IPS-11a (cell line): ENCODE results near the gene LAMA5.

Experiments
- H3K4me3 ChIP-seq: one replicate; pipeline ENCODE4 v1.5.1; 2013; ENCODE audit warnings: low read depth, low read length, control low read depth

The LAMA5 gene

GRCh38 chr20:62289898-62290297 is 77.2 kb downstream of the LAMA5 start:
- H3K4me3 ChIP-seq = no peak overlapping the region

DNA sequence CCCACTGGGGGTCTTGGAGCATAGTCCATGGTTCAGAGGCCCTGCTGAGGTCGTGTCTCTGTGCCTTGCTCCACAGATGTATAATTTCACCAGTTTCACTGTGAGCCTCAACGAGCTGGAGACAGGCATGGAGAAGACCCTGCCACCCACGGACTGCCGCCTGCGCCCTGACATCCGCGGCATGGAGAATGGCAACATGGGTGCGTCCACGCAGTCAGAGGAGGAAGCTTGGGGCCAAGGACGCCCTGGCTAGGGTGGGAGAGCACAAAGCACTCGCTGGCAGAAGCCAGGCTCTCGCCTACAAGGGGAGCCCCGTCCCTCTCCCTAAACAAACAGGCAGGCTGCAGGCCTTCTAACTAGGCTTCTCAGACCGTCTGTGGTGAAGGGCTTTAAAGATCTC is 78.0 kb downstream of the LAMA5 start:
- H3K4me3 ChIP-seq = no peak overlapping the region

DNA sequence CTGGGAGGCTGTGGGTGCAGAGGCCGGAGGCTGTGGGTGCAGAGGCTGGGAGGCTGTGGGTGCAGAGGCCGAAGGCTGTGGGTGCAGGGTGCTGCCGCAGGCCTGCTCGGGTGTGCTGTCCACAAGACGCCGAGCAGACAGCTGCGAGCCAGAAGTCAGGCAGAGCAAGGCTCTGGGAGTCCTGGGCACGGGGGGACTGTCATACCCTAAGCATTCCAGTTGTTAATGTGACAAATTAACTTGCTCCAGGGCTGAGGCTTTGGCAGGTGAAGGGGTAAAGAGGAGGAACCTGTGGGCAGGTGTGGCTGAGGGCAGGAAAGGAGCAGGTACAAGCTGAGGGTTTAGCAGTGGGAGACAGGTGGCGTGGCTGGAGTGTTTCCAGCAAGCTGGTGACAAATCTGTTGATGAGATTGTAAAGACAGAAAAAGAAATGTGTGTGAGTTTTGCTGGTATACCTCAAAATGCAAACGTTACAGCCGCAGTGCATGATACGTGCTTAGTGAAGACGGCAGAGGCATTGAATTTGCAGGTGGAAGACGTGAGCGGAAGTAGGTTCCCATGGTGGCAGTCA is 78.5 kb downstream of the LAMA5 start:
- no peak overlapping the region for H3K4me3 ChIP-seq

- H3K4me3 ChIP-seq = no peak overlapping the region
These were observed 79.2 kb downstream of the LAMA5 start for GRCh38 chr20:62287759-62288534.

GRCh38 chr20:62287129-62287528 is 80.0 kb downstream of the LAMA5 start:
- no peak overlapping the region for H3K4me3 ChIP-seq

GRCh38 chr20:62286493-62287064 is 80.5 kb downstream of the LAMA5 start:
- H3K4me3 ChIP-seq = no peak overlapping the region

GRCh38 chr20:62285722-62286121 is 81.4 kb downstream of the LAMA5 start:
- no peak overlapping the region for H3K4me3 ChIP-seq

GRCh38 chr20:62285151-62285550 is 82.0 kb downstream of the LAMA5 start:
- no peak overlapping the region for H3K4me3 ChIP-seq

GRCh38 chr20:62284448-62284847 is 82.7 kb downstream of the LAMA5 start:
- no peak overlapping the region for H3K4me3 ChIP-seq

GRCh38 chr20:62282877-62283503 is 84.1 kb downstream of the LAMA5 start:
- no peak overlapping the region for H3K4me3 ChIP-seq

GRCh38 chr20:62282103-62282502 is 85.0 kb downstream of the LAMA5 start:
- H3K4me3 ChIP-seq = no peak overlapping the region

GRCh38 chr20:62281161-62281933 is 85.8 kb downstream of the LAMA5 start:
- H3K4me3 ChIP-seq = no peak overlapping the region

- H3K4me3 ChIP-seq = no peak overlapping the region
These were observed 86.8 kb downstream of the LAMA5 start for GRCh38 chr20:62280303-62280702.

GRCh38 chr20:62277253-62277652 is 89.9 kb downstream of the LAMA5 start:
- no peak overlapping the region for H3K4me3 ChIP-seq

DNA sequence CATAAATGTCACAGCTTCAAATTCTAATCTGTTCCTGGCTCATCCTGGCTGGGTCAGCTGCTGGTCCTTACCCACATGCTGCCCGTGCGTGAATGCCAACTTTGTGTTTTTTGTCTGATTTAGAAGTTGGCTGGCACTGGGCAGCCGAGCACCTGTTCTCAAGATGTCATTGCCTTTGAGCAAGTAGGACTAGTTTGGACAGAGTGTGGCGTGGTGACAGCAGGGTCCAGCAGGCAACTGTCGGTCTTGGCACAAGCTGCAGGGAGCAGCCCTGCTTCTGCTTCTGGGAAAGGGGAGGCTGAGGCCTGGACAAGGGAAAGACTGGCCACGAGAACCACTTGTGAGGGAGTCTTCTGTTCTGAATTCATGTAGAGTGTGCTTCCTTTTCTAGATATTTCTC is 90.7 kb downstream of the LAMA5 start:
- no peak overlapping the region for H3K4me3 ChIP-seq

DNA sequence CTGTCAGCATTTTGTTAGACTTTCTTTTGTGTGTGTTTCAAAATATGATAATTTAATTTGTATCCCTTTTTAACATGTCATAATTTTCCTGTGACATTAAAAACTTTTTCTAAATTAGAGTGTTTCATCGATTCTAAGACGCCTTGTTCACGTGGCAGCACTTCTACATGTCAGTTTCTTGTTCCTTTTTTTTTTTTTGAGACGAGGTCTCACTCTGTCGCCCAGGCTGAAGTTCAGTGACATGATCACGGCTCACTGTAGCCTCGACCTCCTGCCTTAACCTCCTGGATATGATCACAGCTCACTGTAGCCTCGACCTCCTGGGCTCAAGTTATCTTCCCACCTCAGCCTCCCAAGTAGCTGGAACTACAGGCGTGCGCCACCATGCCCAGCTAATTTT is 91.9 kb downstream of the LAMA5 start:
- no peak overlapping the region for H3K4me3 ChIP-seq

DNA sequence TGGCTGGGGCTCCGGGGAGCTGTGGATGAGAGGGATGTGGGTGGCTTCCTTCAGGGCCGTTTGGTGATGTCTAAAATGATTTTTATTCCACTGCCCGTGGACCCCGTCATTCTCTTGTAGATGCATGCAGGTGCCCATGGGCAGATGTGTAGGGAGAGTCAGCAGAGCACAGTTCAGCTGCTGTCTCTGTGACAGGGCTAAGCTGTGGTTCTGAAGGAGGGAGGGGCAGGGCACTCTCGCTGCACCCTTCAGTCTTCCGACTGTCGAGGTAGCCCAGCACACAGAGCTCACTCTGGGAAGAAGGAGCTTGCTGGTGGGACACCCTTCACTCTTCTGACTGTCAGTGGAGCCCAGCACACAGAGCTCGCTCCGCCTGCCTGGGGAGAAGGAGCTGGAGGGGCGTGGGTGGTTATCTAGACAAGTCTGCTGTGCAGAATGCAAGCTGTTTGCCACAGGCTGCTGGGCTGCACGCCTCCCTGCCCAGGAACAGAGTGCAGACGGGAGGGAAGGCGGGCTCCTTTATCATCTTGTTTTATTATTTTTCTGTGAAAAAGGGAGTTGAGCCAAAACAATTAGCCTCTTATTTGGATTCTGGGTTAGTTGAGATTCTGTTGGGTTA is 92.7 kb downstream of the LAMA5 start:
- no peak overlapping the region for H3K4me3 ChIP-seq

- no peak overlapping the region for H3K4me3 ChIP-seq
These were observed 93.7 kb downstream of the LAMA5 start for GRCh38 chr20:62273416-62273815.

DNA sequence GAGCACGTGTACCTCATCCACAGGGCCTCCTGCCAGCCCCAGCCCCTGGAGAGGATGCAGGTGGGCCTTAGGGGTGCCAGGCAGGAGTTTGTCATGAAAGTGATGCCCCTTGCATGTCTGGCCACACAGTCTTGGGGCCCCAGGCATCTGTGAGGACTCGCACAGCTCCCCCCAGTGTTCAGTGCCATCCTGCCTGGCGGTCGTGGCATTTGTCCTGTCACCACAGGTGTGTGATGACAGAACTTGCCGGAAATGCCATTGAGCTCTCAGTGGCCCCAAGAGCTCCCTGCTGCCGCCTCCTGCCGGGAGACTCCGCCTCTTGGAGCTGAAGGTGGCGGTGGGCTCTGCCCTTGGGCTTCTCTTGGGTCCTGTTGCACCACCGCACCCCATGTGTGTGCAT is 94.9 kb downstream of the LAMA5 start:
- no peak overlapping the region for H3K4me3 ChIP-seq

GRCh38 chr20:62269871-62270270 is 97.2 kb downstream of the LAMA5 start:
- no peak overlapping the region for H3K4me3 ChIP-seq

GRCh38 chr20:62269378-62269777 is 97.7 kb downstream of the LAMA5 start:
- no peak overlapping the region for H3K4me3 ChIP-seq
